Stimulated activated CD4-positive, alpha-beta T cell treated with anti-CD3 and anti-CD28 coated beads, Interleukin-2, amount 100 ng/mL, for 4 hours (primary cell): ENCODE data around the gene HNRNPM.
"Not testable (repeated sequence)": the region's sequence is repeated elsewhere in the genome, so short reads cannot be mapped to it uniquely, and the experiment has no call there.

ENCODE experiments used
- DNase-seq: peaks from one replicate; pipeline ENCODE4 v3.0.0-alpha.2; 2020; ENCODE audit warnings: low read depth

Gene HNRNPM, protein sequence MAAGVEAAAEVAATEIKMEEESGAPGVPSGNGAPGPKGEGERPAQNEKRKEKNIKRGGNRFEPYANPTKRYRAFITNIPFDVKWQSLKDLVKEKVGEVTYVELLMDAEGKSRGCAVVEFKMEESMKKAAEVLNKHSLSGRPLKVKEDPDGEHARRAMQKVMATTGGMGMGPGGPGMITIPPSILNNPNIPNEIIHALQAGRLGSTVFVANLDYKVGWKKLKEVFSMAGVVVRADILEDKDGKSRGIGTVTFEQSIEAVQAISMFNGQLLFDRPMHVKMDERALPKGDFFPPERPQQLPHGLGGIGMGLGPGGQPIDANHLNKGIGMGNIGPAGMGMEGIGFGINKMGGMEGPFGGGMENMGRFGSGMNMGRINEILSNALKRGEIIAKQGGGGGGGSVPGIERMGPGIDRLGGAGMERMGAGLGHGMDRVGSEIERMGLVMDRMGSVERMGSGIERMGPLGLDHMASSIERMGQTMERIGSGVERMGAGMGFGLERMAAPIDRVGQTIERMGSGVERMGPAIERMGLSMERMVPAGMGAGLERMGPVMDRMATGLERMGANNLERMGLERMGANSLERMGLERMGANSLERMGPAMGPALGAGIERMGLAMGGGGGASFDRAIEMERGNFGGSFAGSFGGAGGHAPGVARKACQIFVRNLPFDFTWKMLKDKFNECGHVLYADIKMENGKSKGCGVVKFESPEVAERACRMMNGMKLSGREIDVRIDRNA

GRCh38 chr19:8444677-8445487, at the start of gene HNRNPM:
Gene HNRNPM, plus strand, starts transcription at chr19:8444975. Its CDS starts 24 bp downstream, at chr19:8444999.
- peak; percentile 100 for DNase-seq

GRCh38 chr19:8395621-8396082, 49.1 kb upstream of the HNRNPM start:
- DNase-seq: no peak

GRCh38 chr19:8396185-8396562, 48.6 kb upstream of the HNRNPM start:
- no peak for DNase-seq

- peak; percentile 49 for DNase-seq
Measured at GRCh38 chr19:8396563-8397203, 48.1 kb upstream of the HNRNPM start.

DNA sequence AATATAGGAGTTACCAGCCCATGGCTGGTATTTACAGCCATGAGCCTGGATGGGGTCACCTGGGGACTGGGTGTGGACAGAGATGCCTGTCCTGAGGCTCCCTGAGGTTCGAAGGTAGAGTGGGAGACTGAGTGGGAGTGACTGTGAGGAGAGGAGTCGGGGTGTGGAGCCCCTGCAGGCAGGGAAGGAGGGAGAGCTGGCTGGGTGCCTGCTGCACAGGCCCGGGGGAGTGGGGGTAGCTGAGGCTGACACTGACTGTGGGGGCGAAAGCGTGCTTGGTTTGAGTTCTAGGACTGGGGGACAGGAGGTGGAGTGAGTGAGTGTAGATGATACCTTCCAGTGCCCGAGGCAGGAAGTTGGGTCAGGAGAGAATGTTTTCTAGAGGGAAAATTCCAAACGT, 47.5 kb upstream of the HNRNPM start:
- DNase-seq: no peak

- no peak for DNase-seq
Measured at GRCh38 chr19:8397746-8398310, 46.9 kb upstream of the HNRNPM start.

DNA sequence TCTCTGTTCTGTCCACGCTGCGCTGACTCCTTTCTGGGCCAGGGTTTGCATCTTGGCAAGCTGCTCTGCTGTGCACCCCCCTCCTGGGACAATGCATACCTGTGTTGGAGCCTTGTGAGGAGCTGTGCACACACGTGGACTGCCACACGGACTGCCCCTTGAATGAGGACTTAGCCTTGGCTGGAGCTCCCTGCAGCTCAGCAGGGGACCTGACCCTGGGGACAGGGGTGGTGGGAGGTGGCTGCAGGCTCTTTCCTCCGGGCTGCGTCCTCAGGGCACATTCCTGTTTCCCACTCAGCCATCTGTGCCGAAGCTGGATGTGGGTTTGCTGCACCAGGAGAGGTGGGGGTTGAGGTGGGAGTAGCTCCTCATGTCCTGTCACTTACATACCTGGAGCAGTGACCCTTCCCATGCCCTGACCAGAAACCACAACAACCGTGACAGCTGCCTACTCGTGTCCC, 46.4 kb upstream of the HNRNPM start:
- no peak for DNase-seq

DNA sequence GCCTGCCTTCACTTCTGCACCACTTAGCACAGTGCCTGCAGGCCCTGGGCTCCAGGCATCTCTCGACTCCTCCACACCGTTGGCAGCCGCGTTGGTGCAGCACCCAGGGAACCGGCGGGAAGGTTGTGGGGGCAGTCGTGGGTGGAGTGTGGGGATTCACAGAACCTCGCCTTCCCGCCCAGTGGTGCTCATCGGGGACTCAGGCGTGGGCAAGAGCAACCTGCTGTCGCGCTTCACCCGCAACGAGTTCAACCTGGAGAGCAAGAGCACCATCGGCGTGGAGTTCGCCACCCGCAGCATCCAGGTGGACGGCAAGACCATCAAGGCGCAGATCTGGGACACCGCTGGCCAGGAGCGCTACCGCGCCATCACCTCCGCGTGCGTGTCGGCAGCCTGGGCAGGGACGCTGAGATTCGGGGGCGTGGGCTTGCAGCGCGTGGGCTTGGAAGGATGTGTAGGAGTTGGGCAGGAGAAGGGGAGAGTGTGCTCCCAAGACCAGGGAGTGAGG, 45.0 kb upstream of the HNRNPM start:
- no peak for DNase-seq

- no peak for DNase-seq
Measured at GRCh38 chr19:8401981-8402411, 42.8 kb upstream of the HNRNPM start.

DNA sequence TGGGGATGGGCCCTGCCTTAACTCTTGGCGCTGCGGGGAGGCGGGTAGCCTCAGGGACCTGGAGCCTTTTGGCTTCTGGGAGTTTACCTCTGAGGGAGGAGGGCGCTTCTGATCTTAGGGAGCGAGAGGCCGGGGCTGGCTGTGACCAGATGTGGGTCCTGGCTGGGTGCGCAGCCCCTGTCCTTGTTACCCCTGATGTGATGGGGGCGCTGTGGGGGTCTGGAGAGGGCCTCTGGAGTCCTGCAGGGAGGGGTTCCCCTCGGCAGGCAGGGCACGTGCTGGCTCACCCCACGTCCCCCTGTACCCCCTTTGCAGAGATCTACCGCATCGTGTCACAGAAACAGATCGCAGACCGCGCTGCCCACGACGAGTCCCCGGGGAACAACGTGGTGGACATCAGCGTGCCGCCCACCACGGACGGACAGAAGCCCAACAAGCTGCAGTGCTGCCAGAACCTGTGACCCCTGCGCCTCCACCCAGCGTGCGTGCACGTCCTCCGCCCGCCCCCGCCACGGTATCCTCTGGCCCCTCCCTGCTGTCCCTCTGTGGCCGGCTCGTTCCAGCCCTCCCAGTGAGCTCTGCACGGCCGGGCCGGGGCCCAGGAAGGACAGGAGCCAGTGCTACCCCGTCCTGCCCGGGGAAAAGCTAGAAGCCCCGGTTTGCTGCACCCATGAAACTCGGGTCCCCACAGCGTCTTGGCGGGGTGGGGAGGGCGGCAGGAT, 41.5 kb upstream of the HNRNPM start:
- no peak for DNase-seq

DNA sequence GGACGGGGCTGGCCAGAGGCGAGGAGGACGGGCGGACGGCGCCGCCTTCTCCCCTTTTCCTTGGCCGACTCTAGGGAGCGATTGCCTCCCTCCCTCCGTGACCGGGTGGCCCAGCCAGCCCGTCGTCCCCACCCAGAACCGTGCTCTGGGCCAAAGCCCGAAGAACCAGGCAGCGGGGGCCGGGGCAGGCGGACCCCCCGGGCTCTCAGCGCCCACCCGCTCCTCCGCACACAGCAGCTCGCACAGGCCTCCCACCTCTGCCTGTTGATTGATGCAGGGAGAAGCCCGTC, 41.0 kb upstream of the HNRNPM start:
- DNase-seq: no peak

DNA sequence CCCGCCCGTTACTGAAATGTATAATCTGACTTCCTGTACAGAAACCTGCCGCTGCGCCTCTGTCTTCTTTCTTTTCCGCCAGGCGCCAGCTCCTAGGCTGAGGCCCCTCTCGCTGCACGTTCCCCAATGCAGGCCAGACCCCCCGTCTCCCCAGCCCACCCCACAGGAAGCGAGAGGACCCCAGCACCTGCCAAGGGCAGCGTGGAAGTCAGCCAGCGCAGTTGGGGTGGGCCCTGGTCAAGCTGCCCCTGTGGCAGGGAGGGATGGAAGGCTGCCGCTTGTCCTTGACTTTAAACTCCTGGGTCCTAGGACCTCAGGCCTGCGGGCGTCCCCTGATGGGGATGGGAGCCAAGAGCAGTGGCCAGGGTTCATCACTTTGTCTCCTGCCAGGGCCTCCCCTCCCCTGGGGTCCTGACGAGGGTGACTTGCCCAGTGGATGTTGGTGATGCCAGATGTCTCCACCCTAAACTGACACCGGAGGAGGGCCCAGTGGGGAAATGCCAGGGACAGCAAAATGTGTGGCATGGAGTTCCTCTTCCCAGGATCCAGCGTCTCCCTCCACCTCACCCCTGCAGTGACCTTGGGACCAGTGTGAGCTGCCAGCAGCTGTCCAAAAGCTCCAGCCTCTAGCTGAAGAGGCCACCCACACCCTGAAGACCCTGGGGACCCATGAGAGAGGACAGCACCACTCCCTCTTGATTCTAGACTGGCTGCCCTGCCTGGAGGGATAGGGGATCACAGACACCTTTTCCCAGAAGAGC, 40.2 kb upstream of the HNRNPM start:
- no peak for DNase-seq

DNA sequence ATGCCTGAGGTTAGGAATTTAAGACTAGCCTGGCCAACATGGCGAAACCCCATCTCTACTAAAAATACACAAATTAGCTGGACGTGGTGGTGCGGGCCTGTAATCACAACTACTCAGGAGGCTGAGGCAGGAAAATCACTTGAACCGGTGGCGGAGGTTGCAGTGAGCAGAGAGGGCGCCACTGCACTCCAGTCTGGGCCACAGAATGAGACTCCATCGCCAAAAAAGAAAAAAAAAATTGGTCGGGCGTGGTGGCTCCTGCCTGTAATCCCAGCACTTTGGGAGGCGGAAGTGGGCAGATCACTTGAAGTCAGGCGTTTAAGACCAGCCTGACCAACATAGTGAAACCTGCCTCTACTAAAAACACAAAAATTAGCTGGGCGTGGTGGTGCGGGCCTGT, 34.1 kb upstream of the HNRNPM start:
- DNase-seq: not testable (repeated sequence)

- peak; percentile 93 for DNase-seq
Measured at GRCh38 chr19:8412783-8413628, 31.8 kb upstream of the HNRNPM start, which contains the start of gene MARCHF2. Gene MARCHF2, plus strand, starts transcription at chr19:8413305. Its CDS starts 8,536 bp downstream, at chr19:8421841.

DNA sequence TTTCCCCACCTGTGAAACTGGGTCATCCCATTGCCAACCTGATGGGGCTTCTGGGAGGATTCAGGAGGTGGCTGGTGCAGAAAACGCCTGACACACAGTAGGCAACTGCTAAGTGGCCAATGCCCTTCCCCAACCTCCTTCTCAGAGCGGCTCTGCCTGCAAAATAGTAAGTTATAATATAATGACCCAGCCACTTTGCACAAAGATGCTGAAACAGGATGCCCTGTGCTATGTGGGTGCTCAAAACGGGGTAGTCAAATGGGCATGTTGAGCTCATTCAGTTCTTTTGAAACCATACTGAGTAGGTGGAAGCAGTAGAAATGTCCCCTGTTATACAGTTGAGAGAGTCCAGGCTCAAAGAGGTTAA, 31.2 kb upstream of the HNRNPM start:
- no peak for DNase-seq

GRCh38 chr19:8416796-8417195, 28.0 kb upstream of the HNRNPM start:
- no peak for DNase-seq

GRCh38 chr19:8421484-8422461, 23.0 kb upstream of the HNRNPM start:
- no peak for DNase-seq

GRCh38 chr19:8423817-8424223, 21.0 kb upstream of the HNRNPM start:
- no peak for DNase-seq
